HepG2 (cell line): ENCODE data around the gene PPM1G. TPM values are rescaled to one million over a fixed set of nuclear protein-coding genes. Genes with fewer than 3 reads are reported as not detected.
A peak's percentile ranks its signal among the peaks of the same experiment; 100 is the strongest.

ENCODE experiments used
- CHD4 ChIP-seq: fragments of 200-600 bp; sonication (generic); IDR thresholded peaks from 2 replicates; pipeline ENCODE4 v1.7.0; 2017; ENCODE audit warnings: mild to moderate bottlenecking, low read length, borderline replicate concordance
- JUN ChIP-seq: sonication (generic); formaldehyde crosslinking; IDR thresholded peaks from 2 replicates; pipeline ENCODE4 v1.4.0; 2020; ENCODE audit warnings: mild to moderate bottlenecking, missing genetic modification reagents
- KLF9 ChIP-seq: IDR thresholded peaks from 2 replicates; pipeline ENCODE4 v1.6.1; 2016; ENCODE audit warnings: low read depth
- NCOA1 ChIP-seq: sonication (generic); formaldehyde crosslinking; IDR thresholded peaks from 2 replicates; pipeline ENCODE4 v1.9.0; 2021; ENCODE audit warnings: missing genetic modification reagents
- NR2C2 ChIP-seq: sonication (generic); formaldehyde crosslinking; IDR thresholded peaks from 2 replicates; pipeline ENCODE4 v1.4.0; 2020; ENCODE audit warnings: missing genetic modification reagents, mild to moderate bottlenecking, moderate library complexity, borderline replicate concordance
- RBM22 ChIP-seq: fragments of 200-400 bp; formaldehyde crosslinking; optimal IDR thresholded peaks from 2 replicates; pipeline ENCODE3; 2017; ENCODE audit warnings: mild to moderate bottlenecking, low read length, moderate library complexity
- SP1 ChIP-seq, 2 experiments: fragments of 450-650 bp in 1 of 2; sonication (generic) in 1 of 2; formaldehyde crosslinking in 1 of 2; IDR thresholded peaks; 2 replicates each; pipeline versions ENCODE4 v1.4.0 to v1.6.1; 2016 to 2020; ENCODE audit warnings: missing genetic modification reagents in 1 of 2
- TBL1XR1 ChIP-seq: fragments of 150-350 bp; IDR thresholded peaks from 2 replicates; pipeline ENCODE4 v1.6.1; 2014; ENCODE audit warnings: borderline replicate concordance, low read length; ENCODE audit not compliant: partially characterized antibody
- THAP11 ChIP-seq: IDR thresholded peaks from 2 replicates; pipeline ENCODE4 v1.6.1; 2016; ENCODE audit warnings: missing biosample characterization, missing genetic modification reagents
- YEATS2 ChIP-seq: sonication (generic); formaldehyde crosslinking; IDR thresholded peaks from 2 replicates; pipeline ENCODE4 v1.4.0; 2020; ENCODE audit warnings: missing genetic modification reagents, borderline replicate concordance
- ZFAT ChIP-seq: sonication (generic); formaldehyde crosslinking; conservative IDR thresholded peaks from 2 replicates; pipeline ENCODE4 v1.8.1; 2023; ENCODE audit warnings: missing genetic modification reagents, inconsistent platforms
- ZNF292 ChIP-seq: sonication (generic); formaldehyde crosslinking; IDR thresholded peaks from 2 replicates; pipeline ENCODE4 v1.8.1; 2022; ENCODE audit warnings: mild to moderate bottlenecking, low read depth, missing genetic modification reagents, borderline replicate concordance
- ZNF296 ChIP-seq: sonication (generic); formaldehyde crosslinking; conservative IDR thresholded peaks from 2 replicates; pipeline ENCODE4 v1.5.0; 2020; ENCODE audit warnings: mild to moderate bottlenecking, missing genetic modification reagents
- ZNF530 ChIP-seq: sonication (generic); formaldehyde crosslinking; IDR thresholded peaks from 2 replicates; pipeline ENCODE4 v1.5.0; 2020; ENCODE audit warnings: low read depth, mild to moderate bottlenecking, missing genetic modification reagents
- ZNF629 ChIP-seq: sonication (generic); formaldehyde crosslinking; conservative IDR thresholded peaks from 2 replicates; pipeline ENCODE4 v1.5.0; 2020; ENCODE audit warnings: missing genetic modification reagents
- ZNF7 ChIP-seq: IDR thresholded peaks from 2 replicates; pipeline ENCODE4 v1.6.1; 2016; ENCODE audit warnings: missing biosample characterization, missing genetic modification reagents
- ZNF768 ChIP-seq: sonication (generic); formaldehyde crosslinking; IDR thresholded peaks from 2 replicates; pipeline ENCODE4 v1.4.0; 2020; ENCODE audit warnings: missing genetic modification reagents
- polyA plus RNA-seq, 8 experiments: library from polyadenylated mRNA; depleted of rRNA in 3 of 8; stranded (reverse) in 7 of 8; unstranded in 1 of 8; fragments of >200 nt; fragmentation: Illumina TruSeq in 4 of 8; extraction: Trizol in 4 of 8; gene quantifications; 2 replicates each; pipeline versions ENCODE4 v1.2.1 to v1.2.3, GENCODE V29; 2011 to 2016; ENCODE audit warnings: low read depth in 4 of 8, missing spikeins in 1 of 8, mixed read lengths in 1 of 8; ENCODE audit not compliant: insufficient read depth in 1 of 8
- total RNA-seq, 5 experiments: library from RNA; depleted of rRNA; stranded (reverse); fragments of >200 nt; fragmentation: Illumina TruSeq; extraction: Trizol; gene quantifications; 2 replicates each; pipeline ENCODE4 v1.2.3, GENCODE V29; 2016; ENCODE audit warnings: low read depth in 1 of 5
- TF ChIP-seq, protein P1 (sequence below): sonication (generic); formaldehyde crosslinking; IDR thresholded peaks from 2 replicates; pipeline ENCODE4 v1.5.0; 2020; ENCODE audit warnings: missing genetic modification reagents, mild to moderate bottlenecking, borderline replicate concordance
- TF ChIP-seq, protein P2 (sequence below): sonication (generic); formaldehyde crosslinking; IDR thresholded peaks from 2 replicates; pipeline ENCODE4 v1.8.1; 2022; ENCODE audit warnings: mild to moderate bottlenecking, missing genetic modification reagents
- TF ChIP-seq, protein P3 (sequence below): sonication (generic); formaldehyde crosslinking; IDR thresholded peaks from 2 replicates; pipeline ENCODE4 v1.4.0; 2020; ENCODE audit warnings: missing genetic modification reagents, borderline replicate concordance
- TF ChIP-seq, protein P4 (sequence below): fragments of 450-650 bp; IDR thresholded peaks from 2 replicates; pipeline ENCODE4 v1.6.1; 2017; ENCODE audit warnings: mild to moderate bottlenecking

Gene PPM1G
- total and polyA plus RNA-seq, 2 of the 13 experiments (the other 11 are each of a cell fraction or from before 2014, with no cell fraction given) = 58.2 to 213 TPM

DNA sequence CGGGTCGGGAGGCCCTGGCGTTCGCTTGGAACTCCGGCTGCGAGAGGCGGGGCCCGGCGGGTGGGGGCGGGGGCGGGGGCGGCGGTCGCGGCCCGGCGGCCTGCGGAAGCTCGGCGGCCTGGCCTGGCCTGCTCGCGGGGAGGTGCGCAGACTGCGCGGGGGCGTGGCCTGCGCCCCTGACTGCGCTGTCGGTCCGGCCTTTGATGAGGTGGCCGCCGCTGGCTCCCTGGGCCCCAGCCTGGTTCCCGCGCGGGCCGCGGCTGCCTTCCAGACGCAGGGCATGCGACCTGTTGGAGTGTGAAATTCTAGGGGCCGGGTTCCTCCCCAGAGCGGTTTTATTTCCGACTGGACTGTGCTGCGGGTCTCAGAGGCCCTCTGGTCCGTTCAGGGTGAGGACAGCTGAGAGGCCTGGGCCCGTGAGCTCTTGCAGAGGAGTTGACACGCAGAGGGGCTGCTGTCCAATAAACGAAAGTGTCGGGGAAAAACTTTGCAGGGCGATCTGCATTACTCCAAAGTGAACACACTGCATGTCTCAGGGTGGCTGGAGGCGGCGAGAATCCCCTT lies 19.7 kb upstream of the PPM1G start (continued):
- TF ChIP-seq ZNF292 (CRISPR knock-in tag) = no peak
- TF ChIP-seq ZFAT (CRISPR knock-in tag) = no peak
- TF ChIP-seq ZNF530 (CRISPR knock-in tag) = no peak
- peak; percentile 61; the same call in 1 of the 2 replicates for TF ChIP-seq JUN (CRISPR knock-in tag)
- TF ChIP-seq CHD4 = no peak
- TF ChIP-seq, protein P1, sequence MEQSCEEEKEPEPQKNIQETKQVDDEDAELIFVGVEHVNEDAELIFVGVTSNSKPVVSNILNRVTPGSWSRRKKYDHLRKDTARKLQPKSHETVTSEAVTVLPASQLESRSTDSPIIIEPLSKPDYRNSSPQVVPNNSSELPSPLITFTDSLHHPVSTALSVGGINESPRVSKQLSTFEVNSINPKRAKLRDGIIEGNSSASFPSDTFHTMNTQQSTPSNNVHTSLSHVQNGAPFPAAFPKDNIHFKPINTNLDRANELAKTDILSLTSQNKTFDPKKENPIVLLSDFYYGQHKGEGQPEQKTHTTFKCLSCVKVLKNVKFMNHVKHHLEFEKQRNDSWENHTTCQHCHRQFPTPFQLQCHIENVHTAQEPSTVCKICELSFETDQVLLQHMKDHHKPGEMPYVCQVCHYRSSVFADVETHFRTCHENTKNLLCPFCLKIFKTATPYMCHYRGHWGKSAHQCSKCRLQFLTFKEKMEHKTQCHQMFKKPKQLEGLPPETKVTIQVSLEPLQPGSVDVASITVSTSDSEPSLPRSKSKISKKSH (CRISPR knock-in tag) = no peak
- TF ChIP-seq, protein P2, sequence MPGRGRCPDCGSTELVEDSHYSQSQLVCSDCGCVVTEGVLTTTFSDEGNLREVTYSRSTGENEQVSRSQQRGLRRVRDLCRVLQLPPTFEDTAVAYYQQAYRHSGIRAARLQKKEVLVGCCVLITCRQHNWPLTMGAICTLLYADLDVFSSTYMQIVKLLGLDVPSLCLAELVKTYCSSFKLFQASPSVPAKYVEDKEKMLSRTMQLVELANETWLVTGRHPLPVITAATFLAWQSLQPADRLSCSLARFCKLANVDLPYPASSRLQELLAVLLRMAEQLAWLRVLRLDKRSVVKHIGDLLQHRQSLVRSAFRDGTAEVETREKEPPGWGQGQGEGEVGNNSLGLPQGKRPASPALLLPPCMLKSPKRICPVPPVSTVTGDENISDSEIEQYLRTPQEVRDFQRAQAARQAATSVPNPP (CRISPR knock-in tag) = no peak
- TF ChIP-seq TBL1XR1 = no peak
- no peak for TF ChIP-seq RBM22
- TF ChIP-seq NCOA1 (CRISPR knock-in tag) = no peak
- TF ChIP-seq KLF9 (CRISPR knock-in tag) = no peak
- TF ChIP-seq ZNF629 (CRISPR knock-in tag) = 0 out of 2 replicates have a peak, but pooled peaks have one; percentile 50
- TF ChIP-seq SP1 (IDR thresholded peaks at IDR 0.05) = no peak
- TF ChIP-seq SP1 (CRISPR knock-in tag; IDR thresholded peaks at IDR 0.05) = peak; percentile 83
- no peak for TF ChIP-seq ZNF768 (CRISPR knock-in tag)
- peak; percentile 78; the same call in 1 of the 2 replicates for TF ChIP-seq ZNF296 (CRISPR knock-in tag)
- TF ChIP-seq, protein P3, sequence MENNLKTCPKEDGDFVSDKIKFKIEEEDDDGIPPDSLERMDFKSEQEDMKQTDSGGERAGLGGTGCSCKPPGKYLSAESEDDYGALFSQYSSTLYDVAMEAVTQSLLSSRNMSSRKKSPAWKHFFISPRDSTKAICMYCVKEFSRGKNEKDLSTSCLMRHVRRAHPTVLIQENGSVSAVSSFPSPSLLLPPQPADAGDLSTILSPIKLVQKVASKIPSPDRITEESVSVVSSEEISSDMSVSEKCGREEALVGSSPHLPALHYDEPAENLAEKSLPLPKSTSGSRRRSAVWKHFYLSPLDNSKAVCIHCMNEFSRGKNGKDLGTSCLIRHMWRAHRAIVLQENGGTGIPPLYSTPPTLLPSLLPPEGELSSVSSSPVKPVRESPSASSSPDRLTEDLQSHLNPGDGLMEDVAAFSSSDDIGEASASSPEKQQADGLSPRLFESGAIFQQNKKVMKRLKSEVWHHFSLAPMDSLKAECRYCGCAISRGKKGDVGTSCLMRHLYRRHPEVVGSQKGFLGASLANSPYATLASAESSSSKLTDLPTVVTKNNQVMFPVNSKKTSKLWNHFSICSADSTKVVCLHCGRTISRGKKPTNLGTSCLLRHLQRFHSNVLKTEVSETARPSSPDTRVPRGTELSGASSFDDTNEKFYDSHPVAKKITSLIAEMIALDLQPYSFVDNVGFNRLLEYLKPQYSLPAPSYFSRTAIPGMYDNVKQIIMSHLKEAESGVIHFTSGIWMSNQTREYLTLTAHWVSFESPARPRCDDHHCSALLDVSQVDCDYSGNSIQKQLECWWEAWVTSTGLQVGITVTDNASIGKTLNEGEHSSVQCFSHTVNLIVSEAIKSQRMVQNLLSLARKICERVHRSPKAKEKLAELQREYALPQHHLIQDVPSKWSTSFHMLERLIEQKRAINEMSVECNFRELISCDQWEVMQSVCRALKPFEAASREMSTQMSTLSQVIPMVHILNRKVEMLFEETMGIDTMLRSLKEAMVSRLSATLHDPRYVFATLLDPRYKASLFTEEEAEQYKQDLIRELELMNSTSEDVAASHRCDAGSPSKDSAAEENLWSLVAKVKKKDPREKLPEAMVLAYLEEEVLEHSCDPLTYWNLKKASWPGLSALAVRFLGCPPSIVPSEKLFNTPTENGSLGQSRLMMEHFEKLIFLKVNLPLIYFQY = peak; percentile 4; the same call in 1 of the 2 replicates
- TF ChIP-seq NR2C2 (CRISPR knock-in tag) = peak; percentile 22; the same call in 1 of the 2 replicates
- TF ChIP-seq THAP11 = no peak; the same call in 1 of the 2 replicates
- TF ChIP-seq, protein P4, sequence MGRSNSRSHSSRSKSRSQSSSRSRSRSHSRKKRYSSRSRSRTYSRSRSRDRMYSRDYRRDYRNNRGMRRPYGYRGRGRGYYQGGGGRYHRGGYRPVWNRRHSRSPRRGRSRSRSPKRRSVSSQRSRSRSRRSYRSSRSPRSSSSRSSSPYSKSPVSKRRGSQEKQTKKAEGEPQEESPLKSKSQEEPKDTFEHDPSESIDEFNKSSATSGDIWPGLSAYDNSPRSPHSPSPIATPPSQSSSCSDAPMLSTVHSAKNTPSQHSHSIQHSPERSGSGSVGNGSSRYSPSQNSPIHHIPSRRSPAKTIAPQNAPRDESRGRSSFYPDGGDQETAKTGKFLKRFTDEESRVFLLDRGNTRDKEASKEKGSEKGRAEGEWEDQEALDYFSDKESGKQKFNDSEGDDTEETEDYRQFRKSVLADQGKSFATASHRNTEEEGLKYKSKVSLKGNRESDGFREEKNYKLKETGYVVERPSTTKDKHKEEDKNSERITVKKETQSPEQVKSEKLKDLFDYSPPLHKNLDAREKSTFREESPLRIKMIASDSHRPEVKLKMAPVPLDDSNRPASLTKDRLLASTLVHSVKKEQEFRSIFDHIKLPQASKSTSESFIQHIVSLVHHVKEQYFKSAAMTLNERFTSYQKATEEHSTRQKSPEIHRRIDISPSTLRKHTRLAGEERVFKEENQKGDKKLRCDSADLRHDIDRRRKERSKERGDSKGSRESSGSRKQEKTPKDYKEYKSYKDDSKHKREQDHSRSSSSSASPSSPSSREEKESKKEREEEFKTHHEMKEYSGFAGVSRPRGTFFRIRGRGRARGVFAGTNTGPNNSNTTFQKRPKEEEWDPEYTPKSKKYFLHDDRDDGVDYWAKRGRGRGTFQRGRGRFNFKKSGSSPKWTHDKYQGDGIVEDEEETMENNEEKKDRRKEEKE = no peak
- TF ChIP-seq ZNF7 (CRISPR knock-in tag) = no peak
- TF ChIP-seq YEATS2 (CRISPR knock-in tag) = no peak
